ENCODE results near the gene RASA3.

The RASA3 gene

DNA sequence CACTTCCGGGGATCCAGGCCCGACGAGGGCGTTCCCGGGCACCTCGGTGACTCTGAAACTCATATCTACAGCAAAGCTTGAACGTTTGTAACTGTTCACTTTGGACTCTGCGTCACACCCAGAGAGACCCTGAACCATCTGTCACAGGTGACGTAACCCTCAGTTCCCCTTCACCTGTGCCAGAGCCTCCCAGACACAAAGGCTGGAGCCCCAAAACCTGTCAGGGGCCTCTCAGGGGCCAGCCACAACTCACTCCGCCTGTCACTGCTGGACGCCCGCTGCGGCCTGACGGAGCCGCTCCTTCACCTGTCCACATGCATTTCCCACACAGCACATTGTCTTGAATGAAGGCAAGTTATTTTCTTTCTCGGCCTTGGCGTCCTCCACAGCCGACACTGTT lies 8.0 kb downstream of the RASA3 start:
- no peak for DNase-seq (ENCODE audit: low read depth)
- H3K4me3 ChIP-seq (ENCODE audit: low read length): no peak overlapping the region

DNA sequence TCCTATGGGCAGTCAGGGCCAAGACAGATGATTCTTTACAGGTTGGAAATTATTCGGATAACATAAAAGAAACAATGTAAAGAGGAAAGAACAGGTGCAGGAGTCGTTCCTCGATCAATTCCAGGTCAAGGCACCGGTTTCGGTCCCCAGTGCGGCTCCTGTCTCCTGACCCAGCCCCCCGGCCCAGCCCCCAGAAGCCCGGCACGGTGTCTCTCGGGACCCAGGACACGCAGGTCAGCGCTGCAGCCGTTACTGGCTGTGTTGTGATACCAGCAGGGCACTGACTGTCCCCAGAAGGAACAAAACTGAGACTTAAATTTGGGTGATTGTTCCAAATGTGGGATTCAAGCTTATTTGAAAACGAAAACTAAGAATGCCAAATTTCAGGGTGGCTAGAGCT lies 8.5 kb downstream of the RASA3 start:
- DNase-seq (ENCODE audit: low read depth): no peak
- no peak overlapping the region for H3K4me3 ChIP-seq (ENCODE audit: low read length)
- TF ChIP-seq, protein P1, sequence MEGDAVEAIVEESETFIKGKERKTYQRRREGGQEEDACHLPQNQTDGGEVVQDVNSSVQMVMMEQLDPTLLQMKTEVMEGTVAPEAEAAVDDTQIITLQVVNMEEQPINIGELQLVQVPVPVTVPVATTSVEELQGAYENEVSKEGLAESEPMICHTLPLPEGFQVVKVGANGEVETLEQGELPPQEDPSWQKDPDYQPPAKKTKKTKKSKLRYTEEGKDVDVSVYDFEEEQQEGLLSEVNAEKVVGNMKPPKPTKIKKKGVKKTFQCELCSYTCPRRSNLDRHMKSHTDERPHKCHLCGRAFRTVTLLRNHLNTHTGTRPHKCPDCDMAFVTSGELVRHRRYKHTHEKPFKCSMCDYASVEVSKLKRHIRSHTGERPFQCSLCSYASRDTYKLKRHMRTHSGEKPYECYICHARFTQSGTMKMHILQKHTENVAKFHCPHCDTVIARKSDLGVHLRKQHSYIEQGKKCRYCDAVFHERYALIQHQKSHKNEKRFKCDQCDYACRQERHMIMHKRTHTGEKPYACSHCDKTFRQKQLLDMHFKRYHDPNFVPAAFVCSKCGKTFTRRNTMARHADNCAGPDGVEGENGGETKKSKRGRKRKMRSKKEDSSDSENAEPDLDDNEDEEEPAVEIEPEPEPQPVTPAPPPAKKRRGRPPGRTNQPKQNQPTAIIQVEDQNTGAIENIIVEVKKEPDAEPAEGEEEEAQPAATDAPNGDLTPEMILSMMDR (IDR thresholded peaks at IDR 0.05; ENCODE audit: insufficient read depth, low read depth, low read length, missing control alignments): no peak

More for the DNA sequence above, 8.0 kb downstream of the RASA3 start:
- TF ChIP-seq, protein P1 (IDR thresholded peaks at IDR 0.05; ENCODE audit: insufficient read depth, low read depth, low read length, missing control alignments): no peak

DNA sequence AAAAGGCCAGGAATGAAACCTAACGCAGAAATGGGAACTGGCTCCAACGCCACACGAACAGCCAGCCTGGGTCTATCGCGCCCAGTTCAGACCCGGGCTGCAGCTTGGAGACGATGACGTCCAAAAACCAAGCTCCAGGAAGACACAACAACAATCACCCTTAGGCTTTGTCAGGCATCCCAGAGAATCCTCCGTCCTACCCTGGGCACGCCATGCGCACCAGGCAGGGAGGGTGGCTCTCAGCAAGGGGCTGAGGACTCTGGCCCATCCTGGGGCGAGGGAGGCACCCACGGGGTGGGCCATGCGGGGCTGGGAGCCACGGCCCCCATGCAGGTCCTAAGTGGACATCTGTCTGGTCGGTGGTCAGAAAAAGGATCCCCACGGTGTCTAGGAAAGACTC lies 9.0 kb downstream of the RASA3 start:
- H3K4me3 ChIP-seq (ENCODE audit: low read length): no peak overlapping the region
- TF ChIP-seq, protein P1 (IDR thresholded peaks at IDR 0.05; ENCODE audit: insufficient read depth, low read depth, low read length, missing control alignments): no peak
- DNase-seq (ENCODE audit: low read depth): no peak

DNA sequence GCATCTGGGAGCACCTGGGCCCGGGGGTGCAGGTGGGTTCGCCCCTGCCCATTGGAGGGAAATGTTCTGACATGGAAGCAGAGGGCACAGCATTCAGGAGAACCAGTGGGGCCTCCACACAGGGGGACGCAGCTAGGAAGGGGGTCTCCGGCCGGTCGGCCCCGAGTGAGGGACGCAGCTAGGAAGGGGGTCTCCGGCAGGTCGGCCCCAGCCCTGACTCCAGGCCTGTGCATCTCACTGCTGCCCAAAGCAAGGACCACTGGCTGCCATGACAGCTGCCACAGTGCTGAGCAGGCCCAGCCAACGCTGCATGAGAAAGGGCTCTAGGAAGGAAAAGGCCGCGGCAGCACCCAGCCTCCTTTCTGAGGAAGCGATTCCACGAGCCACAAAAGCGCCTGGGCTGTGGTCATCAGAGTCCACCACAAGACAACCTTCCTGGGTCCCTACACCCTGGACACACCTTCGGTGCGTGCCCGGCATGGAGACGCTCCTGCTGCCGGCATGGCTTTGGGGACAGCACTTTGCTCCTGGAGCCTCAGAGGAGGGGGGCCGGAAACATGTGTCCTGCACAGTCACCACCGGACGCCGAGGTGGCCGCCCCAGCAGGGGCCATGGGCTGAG lies 9.7 kb downstream of the RASA3 start:
- TF ChIP-seq, protein P1 (IDR thresholded peaks at IDR 0.05; ENCODE audit: insufficient read depth, low read depth, low read length, missing control alignments): no peak
- H3K4me3 ChIP-seq (ENCODE audit: low read length): no peak overlapping the region

GRCh38 chr13:114122127-114122511 lies 10.3 kb downstream of the RASA3 start:
- no peak overlapping the region for H3K4me3 ChIP-seq (ENCODE audit: low read length)
- DNase-seq (ENCODE audit: low read depth): no peak
- TF ChIP-seq, protein P1 (IDR thresholded peaks at IDR 0.05; ENCODE audit: insufficient read depth, low read depth, low read length, missing control alignments): no peak

More for the DNA sequence above, 9.7 kb downstream of the RASA3 start:
- no peak for DNase-seq (ENCODE audit: low read depth)

DNA sequence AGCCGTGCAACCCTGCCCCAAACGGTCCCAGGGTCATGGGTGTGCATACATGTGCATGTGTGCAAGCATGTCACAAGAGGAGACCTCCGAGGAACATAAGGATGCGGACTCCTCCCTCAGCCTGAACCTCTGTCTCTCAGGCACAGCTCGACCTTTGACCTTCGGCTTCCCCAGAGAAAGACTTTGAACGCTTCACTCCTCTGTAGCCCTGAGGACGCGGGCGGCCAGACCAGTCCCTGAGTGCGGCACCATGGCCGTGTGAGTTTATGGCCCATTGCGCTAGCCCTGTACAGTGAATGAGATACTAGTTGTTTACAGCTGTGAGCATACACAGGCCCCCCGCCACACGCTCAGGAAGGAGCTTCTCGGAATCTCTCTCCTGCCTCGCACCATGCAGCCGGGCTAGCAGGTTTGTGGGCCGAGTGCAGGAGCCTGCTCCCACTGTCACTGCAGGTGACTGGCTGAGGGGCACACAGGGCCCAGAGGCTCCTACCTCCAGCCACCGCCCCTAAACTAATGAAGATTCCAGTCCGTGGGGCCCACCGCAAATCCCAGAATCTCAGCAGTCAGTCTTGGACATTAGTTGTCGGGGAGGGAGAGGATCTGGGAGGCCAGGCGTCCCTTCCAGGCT lies 10.8 kb downstream of the RASA3 start:
- no peak overlapping the region for H3K4me3 ChIP-seq (ENCODE audit: low read length)
- no peak for DNase-seq (ENCODE audit: low read depth)
- TF ChIP-seq, protein P1 (IDR thresholded peaks at IDR 0.05; ENCODE audit: insufficient read depth, low read depth, low read length, missing control alignments): no peak

DNA sequence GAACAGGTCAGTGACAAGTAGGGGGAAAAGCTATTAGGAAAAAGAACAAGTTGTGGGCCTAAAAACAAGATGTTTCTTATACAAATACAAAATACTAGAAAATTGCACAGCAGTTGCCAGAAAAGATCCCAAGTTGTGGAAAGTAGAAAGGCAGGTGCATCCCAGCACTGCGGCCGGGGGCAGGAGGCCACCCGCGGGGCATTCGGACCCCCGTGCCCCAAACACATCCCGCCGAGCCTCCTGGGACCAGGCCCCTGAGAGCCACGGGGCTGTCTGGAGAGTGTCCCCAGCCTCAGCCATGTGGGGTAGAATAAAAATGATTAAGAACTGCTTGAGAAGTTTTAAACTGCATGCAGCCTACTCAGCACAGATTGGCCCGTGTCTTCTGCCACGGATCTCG lies 11.4 kb downstream of the RASA3 start:
- DNase-seq (ENCODE audit: low read depth): no peak
- TF ChIP-seq, protein P1 (IDR thresholded peaks at IDR 0.05; ENCODE audit: insufficient read depth, low read depth, low read length, missing control alignments): no peak
- H3K4me3 ChIP-seq (ENCODE audit: low read length): no peak overlapping the region

Data from epithelial cell of esophagus (primary cell).